ENCODE measurements around the gene PSKH1.
A peak's percentile ranks its signal among the peaks of the same experiment; 100 is the strongest.

The PSKH1 gene

GRCh38 chr16:67942510-67943255, 49.6 kb downstream of the PSKH1 start:
- POLR2A ChIA-PET, result interaction anchor here (0.5 to 1.6 kb wide), 5 partner anchors 17 to 295 kb away, joined by 3 to 7 read pairs (median 4); no protein-coding TSS in a partner anchor
- Histone ChIP-seq H3K4me1 (ENCODE audit: control insufficient read depth, insufficient read depth, low read length) (no peaks in the 10 kb centered on the region), H3K4me3 (ENCODE audit: low read depth, low read length) (no peak overlapping the region), H3K36me3 (ENCODE audit: control insufficient read depth in 2 of 2, insufficient read depth in 1 of 2, low read length in 2 of 2) (peaks cover 0 to 69% of the 10 kb centered on the region in 2 experiments; a peak in 2 of 3 replicates), H3K27ac (ENCODE audit: extremely low read depth, low read depth, low read length) (no peak overlapping the region), H3K9me3 (ENCODE audit: control insufficient read depth, insufficient read depth, low read depth, low read length) (no peaks in the 10 kb centered on the region)
- CTCF ChIA-PET, result interaction anchor here (0.6 to 2.3 kb wide), 16 partner anchors 11 to 1230 kb away, joined by 3 to 14 read pairs (median 3); partner anchors contain the start of gene NRN1L
- TF ChIP-seq ZNF292 (tag by site-specific recombination; IDR thresholded peaks at IDR 0.05; ENCODE audit: borderline replicate concordance, low read depth) (no peak), ZNF37A (tag by site-specific recombination; IDR thresholded peaks at IDR 0.05) (no peak), ZBTB1 (tag by site-specific recombination; IDR thresholded peaks at IDR 0.05) (no peak), ZXDB (tag by site-specific recombination; IDR thresholded peaks at IDR 0.05) (no peak), BCL11A (tag by site-specific recombination; IDR thresholded peaks at IDR 0.05; ENCODE audit: low read depth) (no peak), ZNF580 (tag by site-specific recombination; IDR thresholded peaks at IDR 0.05) (no peak), ZNF146 (tag by site-specific recombination; IDR thresholded peaks at IDR 0.05) (no peak), ZNF394 (tag by site-specific recombination; IDR thresholded peaks at IDR 0.05; ENCODE audit: borderline replicate concordance) (no peak), EGR2 (tag by site-specific recombination; IDR thresholded peaks at IDR 0.05; ENCODE audit: low read depth) (no peak), ZNF311 (tag by site-specific recombination; IDR thresholded peaks at IDR 0.05; ENCODE audit: borderline replicate concordance) (no peak), ZNF133 (tag by site-specific recombination; IDR thresholded peaks at IDR 0.05) (no peak)

DNA sequence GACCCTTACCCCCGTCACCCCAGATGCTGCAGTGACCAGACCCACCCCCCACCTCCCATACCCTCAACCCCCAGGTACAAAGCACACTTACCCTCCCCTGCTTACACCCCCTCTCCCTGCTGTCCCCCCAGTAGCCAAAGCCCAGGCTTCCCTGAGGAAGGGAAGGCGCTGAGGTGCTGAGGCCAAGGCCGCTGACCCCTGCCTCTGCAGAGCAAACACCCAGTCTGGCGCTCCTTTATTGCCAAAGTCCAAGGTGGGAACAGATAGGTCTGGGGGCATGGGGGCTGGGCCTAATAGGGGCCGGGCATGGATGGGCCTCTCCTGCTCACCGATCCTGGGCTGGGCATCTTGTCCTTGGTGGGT, 50.2 kb downstream of the PSKH1 start:
- TF ChIP-seq IKZF3 (tag by site-specific recombination; IDR thresholded peaks at IDR 0.05), result no peak
- TF ChIP-seq PBX3 (CRISPR knock-in tag; IDR thresholded peaks at IDR 0.05), result no peak
- no peak for TF ChIP-seq GFI1B (tag by site-specific recombination; IDR thresholded peaks at IDR 0.05)
- no peak for TF ChIP-seq SALL2 (tag by site-specific recombination; IDR thresholded peaks at IDR 0.05; ENCODE audit: borderline replicate concordance)
- TF ChIP-seq ZNF571 (tag by site-specific recombination; IDR thresholded peaks at IDR 0.05), result no peak
- TF ChIP-seq ZNF529 (tag by site-specific recombination; IDR thresholded peaks at IDR 0.05; ENCODE audit: insufficient replicate concordance), result no peak
- H3K27ac ChIP-seq (ENCODE audit: extremely low read depth, low read depth, low read length), result no peak overlapping the region

DNA sequence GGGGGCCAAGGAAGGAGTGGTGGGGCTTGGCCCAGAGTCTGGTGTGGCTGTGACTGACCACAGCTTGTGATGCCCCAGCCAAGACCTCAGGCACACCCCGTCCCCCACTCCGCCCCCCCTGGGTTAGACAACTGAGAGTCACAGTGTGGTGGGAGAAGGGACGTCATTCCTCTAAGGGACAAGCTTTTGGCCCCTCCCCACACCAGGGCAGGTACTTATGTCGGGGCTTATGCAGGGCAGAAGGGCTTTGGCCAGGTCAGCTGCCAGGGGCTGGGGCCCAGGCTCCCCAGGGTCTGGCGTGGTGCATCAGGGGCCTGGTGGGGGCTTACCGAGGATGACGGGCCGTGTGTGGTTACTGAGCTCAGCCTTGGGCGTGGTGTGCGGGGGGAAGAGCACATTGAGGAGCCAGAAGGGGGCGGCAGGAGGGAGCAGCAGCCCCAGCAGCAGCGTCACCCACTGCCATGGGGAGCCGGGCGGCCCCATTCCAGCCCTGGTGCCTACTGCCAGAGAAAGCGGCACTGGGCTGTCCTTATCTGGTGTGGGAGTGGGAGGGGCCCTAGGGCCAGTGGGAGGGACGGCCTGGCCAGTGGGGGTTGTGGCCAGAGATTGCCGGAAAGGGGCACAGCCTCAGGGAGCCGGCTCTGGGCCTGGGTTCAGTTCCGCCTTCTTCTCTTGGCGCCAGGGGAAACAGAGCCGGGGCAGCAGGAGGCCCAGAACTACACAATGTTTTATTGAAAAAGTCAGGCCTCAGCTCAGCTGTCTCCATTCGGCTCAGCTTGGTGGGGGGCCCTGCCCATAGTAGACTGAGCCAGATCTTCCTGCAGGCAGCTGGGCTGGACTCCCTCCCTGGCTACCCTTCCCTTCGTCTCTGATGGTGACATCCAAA, 50.8 kb downstream of the PSKH1 start, which contains the start of gene LCAT:
Gene LCAT (minus strand): TSS at position 502 of the 886 bp plus-strand sequence. CDS start 19 bp downstream, at position 483.
- no peaks in the 10 kb centered on the region for H3K4me1 ChIP-seq (ENCODE audit: control insufficient read depth, insufficient read depth, low read length)
- no peak within 1 kb of the TSS for H3K4me3 ChIP-seq (ENCODE audit: low read depth, low read length)
- H3K36me3 ChIP-seq (ENCODE audit: control insufficient read depth in 2 of 2, insufficient read depth in 1 of 2, low read length in 2 of 2), result peaks cover 0 to 81% of the 10 kb centered on the region in 2 experiments; a peak in 2 of 3 replicates
- ChIA-PET CTCF (interaction anchor here (0.6 to 2.1 kb wide), 2 partner anchors 98 to 127 kb away, joined by 3 to 9 read pairs; no protein-coding TSS in a partner anchor), POLR2A (interaction anchor here (0.5 to 2.7 kb wide), 4 partner anchors 8 to 296 kb away, joined by 3 to 16 read pairs (median 4); no protein-coding TSS in a partner anchor)
- no peaks in the 10 kb centered on the region for H3K9me3 ChIP-seq (ENCODE audit: control insufficient read depth, insufficient read depth, low read depth, low read length)
- H3K27ac ChIP-seq (ENCODE audit: extremely low read depth, low read depth, low read length), result no peak within 1 kb of the TSS
- TF ChIP-seq PRDM6 (tag by site-specific recombination; IDR thresholded peaks at IDR 0.05) (no peak), ZNF792 (tag by site-specific recombination; IDR thresholded peaks at IDR 0.05) (no peak), ZNF404 (tag by site-specific recombination; IDR thresholded peaks at IDR 0.05) (no peak), ZNF140 (tag by site-specific recombination; IDR thresholded peaks at IDR 0.05) (no peak), KLF10 (tag by site-specific recombination; IDR thresholded peaks at IDR 0.05) (no peak), ZIC2 (tag by site-specific recombination; IDR thresholded peaks at IDR 0.05) (peak; percentile 77)
- TF ChIP-seq, protein P1, sequence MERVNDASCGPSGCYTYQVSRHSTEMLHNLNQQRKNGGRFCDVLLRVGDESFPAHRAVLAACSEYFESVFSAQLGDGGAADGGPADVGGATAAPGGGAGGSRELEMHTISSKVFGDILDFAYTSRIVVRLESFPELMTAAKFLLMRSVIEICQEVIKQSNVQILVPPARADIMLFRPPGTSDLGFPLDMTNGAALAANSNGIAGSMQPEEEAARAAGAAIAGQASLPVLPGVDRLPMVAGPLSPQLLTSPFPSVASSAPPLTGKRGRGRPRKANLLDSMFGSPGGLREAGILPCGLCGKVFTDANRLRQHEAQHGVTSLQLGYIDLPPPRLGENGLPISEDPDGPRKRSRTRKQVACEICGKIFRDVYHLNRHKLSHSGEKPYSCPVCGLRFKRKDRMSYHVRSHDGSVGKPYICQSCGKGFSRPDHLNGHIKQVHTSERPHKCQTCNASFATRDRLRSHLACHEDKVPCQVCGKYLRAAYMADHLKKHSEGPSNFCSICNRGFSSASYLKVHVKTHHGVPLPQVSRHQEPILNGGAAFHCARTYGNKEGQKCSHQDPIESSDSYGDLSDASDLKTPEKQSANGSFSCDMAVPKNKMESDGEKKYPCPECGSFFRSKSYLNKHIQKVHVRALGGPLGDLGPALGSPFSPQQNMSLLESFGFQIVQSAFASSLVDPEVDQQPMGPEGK (tag by site-specific recombination; IDR thresholded peaks at IDR 0.05), result no peak

More for the DNA sequence above, 50.2 kb downstream of the PSKH1 start:
- peaks cover 0 to 74% of the 10 kb centered on the region in 2 experiments; a peak in 2 of 3 replicates for H3K36me3 ChIP-seq (ENCODE audit: control insufficient read depth in 2 of 2, insufficient read depth in 1 of 2, low read length in 2 of 2)
- no peak overlapping the region for H3K4me3 ChIP-seq (ENCODE audit: low read depth, low read length)
- H3K4me1 ChIP-seq (ENCODE audit: control insufficient read depth, insufficient read depth, low read length), result no peaks in the 10 kb centered on the region
- CTCF ChIA-PET, result interaction anchor here (1.0 to 2.1 kb wide), 3 partner anchors 12 to 98 kb away, joined by 3 to 9 read pairs (median 3); no protein-coding TSS in a partner anchor
- H3K9me3 ChIP-seq (ENCODE audit: control insufficient read depth, insufficient read depth, low read depth, low read length), result no peaks in the 10 kb centered on the region
- POLR2A ChIA-PET, result interaction anchor here (0.5 to 2.7 kb wide), 4 partner anchors 8 to 296 kb away, joined by 3 to 16 read pairs (median 4); no protein-coding TSS in a partner anchor
